Activated CD4-positive, alpha-beta T cell treated with anti-CD3 and anti-CD28 coated beads for 48 hours (primary cell): ENCODE results near the gene NUP62.
A peak's percentile ranks its signal among the peaks of the same experiment; 100 is the strongest.

ENCODE experiments used
- DNase-seq: peaks from one replicate; pipeline ENCODE4 v3.0.0-alpha.2; 2020

The NUP62 gene

DNA sequence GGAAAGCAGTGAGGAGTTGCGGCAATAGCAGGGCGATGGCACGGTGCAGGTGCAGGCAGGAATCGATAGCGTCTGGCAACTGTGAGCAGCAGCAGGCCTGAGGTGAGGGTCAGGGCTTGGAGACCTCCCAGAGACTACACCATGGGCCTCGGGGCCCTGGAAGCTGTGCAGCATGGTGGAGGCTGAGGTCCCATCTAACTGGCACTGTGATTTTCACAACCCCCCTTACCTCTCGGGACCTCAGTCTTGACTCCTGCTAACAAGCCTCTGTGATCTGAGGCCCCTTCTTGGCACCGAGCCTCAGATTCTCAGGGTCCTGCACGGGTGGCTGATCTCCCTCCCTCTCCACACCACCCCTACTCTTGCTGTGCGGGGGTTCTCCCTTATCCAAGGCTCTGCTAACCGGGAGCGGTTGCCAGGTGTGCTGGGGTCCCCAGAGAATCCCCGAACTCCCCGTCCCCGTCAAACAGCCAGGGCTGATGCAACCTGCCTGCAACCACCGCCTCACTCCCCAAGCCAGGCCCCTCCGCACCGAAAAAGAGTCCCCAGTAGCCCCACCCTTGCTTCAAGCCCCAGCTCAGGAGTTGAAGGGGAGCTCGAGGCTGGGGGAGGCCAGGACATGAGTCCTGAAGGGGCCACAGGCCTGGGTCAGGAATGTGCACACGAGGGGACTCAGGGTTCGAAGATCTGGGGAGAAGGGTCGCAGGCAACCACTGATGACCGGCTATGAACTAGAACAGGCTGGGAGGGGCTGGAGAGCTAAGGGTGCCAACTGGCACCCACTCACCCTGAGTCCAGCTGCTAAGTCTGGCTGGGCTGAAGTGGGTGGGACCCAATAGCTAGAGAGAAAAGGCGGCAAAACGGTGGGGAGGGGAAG, 5.1 kb downstream of the NUP62 start:
- DNase-seq: no peak

DNA sequence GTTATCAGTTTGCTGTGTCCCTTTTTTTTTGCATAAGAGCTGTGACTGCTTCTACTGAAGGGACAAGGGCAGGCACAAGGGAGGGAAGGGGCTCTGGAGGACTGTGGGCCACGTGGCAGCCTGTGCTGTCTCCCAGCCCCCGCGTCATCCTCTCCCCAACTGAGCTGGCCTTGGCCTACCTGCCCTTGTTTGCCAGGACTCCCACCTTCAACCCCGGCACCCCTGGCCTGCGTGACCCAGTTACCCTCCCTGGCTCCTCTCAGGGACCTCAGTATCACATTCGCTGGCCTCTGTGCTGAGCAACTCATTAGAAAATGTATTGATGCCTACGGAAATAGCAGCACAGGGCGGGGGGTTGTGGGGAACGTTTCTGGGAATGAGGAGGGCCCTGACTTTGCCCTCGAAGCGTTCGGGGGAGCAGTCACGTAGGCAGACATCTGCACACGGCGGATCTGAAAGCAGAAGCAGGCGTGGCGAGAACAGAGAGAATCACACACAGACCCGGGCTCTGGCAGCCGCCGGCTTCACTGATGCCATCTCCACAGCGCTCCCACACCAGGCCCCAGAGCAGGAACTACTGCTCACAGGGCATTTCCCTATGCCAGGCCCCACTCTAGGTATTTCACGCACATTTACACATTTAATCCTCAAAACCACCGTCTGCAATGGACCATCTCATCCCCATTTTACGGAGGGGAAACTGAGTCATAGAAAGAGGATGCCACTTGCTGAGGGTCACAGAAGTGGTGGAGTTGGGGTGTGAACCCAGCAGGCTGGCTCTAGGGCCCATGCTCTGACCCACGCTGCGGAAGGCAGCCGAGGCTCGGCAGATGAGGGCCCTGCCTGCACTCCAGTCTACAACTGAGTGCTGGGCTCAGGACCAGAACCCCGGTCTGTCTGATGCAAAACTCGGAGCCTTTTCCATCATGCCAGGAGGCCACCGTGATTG, 6.0 kb downstream of the NUP62 start:
- DNase-seq: no peak

DNA sequence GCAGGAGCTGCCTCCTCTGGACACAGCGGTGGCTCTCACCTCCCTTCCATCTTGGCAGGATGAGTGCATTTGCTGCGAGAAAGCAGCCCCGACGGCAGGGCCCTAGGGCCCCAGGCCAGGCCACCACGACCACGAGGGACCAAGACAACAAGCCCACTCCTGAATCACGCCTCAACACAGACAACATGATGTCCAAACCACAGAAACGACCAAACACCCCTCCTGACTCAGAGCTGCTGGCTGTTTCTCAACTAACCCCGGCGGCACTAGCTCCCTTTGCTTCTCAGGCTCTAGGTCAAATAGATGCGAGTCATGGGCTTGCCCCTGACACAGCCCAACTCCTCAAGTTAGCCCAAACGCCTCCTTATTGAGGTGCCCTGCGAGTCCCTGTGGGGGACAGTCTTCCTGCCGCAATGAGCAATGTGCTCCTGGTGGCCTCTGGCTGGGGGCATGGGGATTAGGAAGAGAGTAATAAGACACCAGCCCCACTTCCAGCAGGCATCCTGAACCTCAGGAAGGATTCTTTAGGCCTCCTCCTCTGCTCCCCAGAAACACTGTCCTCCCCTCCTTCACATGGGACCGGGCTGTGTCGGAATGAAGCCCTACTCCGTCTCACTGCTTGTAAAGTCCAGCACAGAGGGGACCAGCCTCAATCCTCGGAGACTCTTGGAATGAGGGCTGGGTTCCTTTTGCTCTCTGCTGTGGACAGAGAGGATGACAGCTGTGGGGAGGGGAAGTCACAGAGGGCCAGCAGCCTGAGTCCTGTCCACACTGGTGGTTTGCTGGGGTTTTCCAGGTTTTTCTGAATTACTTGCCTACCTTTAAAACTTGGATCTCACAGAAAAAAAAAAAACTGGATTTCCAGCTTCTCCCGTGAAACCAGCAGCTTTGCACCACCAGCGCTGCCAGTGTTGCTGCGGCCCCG, 7.2 kb downstream of the NUP62 start:
- peak; percentile 38 for DNase-seq

DNA sequence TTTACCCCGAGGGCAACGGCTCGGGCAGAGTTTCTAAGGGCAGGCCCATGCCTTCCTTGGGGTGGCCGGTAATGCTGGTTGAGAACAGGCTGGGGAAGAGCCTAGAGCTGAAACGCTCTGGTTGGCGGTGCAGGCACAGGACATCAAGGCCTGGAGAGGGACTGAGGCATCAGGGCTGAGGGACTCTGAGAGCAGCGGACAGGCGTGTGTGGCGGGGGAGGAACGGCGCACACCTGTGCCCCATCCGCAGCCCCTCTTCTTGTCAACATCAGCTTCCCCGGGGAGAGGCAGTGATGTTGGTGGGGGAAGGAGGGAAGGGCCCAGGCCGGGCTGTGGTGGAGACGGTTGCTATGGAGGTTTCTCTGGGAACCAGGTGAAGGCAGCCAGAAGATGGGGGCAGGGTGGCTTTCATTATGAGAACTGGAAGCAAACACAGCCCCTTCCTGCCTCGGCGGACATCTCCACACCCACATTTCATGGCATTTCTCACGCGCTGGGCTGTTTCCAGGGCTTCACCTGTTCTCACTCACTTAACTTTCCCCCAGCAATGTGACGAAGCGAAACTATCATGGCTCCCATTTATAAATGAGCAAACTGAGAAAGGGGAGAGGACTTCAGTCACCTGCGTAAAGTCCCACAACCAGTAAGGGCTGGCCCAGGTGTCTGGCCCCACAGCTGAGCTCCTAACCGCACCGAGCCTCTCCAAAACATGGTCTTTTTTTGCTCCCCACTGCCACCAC, 8.5 kb downstream of the NUP62 start:
- no peak for DNase-seq

DNA sequence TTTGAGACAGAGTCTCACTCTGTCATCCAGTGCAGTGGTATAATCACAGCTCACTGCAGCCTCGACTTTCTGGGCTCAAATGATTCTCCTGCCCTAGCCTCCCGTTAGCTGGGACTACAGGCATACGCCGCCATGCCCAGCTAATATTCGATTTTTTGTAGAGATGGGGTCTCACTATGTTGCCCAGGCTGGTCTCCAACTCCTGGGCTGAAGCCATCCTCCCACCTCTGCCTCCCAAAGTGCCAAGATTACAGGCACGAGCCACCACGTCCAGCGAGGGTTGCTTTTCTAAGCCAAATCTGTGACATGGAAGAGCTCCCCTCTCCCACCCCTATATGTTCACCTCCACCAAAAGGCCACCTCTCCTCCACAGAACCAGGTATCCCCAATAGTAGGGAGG, 11.2 kb downstream of the NUP62 start:
- no peak for DNase-seq

DNA sequence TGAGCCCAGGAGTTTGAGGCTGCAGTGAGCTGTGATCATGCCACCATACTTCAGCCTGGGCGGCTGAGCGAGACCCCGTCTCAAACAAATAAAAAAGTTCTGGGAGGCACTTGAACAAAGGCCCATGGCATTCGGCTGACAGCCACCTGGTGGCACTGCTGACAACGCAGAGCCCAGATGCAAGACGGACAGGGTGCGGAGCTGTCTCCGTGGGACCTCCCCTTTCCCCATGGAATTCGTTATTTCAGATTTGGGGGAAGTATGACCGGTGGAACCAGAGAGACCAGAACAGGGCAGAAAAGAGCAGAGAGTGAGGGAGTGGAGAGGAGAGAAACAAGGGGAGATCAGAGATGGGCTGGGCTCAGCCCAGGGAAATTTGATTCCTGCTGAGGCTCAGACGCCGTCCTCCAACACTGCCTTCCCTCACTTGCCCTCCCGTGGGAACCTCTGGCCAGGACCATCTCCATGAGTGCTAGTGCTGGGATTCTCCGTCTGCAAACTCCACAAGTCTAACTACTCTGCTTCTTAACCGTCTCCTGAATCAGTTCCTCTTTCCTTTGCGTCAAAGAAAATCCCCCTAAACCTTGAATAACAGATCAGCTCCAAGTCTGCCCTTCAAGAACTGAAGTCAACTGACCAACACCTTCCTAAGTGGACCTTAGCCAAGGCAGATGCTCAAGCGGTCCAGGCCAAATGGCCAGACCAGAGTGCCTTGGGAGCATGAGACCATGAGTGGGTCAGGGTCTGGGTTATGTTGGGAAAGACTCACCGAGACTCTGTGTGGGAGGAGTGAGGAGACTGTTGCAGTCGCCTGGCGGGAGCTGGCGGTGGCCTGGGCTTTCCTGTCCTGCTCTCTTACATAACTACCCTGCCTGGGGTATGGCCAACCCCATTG, 12.2 kb downstream of the NUP62 start:
- DNase-seq: no peak

DNA sequence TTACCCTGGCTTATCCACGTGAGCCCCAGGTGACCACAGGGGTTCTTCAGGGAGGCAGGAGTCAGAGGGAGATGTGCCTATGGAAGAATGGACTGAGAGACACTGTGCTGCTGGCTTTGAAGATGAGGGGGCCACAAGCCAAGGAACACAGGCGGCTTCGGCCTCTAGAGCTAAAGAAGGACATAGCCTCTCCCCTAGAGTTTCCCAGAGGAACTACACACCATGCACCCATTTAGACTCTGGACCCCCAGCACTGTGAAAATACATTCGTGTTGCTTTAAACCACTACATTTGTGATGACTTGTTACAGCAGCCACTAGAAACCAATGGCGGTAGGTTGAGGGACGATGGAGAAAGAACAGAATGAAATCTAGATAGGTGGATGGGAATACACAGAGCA, 14.0 kb downstream of the NUP62 start:
- DNase-seq: no peak

DNA sequence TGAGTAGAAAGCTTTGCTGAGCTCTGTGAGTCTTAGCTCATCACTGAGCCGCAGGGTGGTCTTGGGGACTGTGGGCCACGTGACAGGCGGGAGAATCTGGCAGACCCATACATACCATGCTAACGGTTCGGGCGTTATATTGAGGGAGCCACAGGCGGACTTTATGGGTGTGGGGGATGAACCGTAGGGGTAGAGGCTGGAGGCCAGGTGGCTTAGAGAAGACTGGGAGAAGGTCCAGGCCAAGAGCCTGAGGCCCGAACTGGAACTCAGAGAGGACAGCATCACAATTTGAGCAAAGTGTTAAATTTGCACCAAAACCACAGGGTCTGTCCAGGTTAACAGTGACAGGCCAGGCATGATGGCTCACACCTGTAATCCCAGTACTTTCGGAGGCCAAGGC, 15.6 kb downstream of the NUP62 start:
- DNase-seq: no peak

DNA sequence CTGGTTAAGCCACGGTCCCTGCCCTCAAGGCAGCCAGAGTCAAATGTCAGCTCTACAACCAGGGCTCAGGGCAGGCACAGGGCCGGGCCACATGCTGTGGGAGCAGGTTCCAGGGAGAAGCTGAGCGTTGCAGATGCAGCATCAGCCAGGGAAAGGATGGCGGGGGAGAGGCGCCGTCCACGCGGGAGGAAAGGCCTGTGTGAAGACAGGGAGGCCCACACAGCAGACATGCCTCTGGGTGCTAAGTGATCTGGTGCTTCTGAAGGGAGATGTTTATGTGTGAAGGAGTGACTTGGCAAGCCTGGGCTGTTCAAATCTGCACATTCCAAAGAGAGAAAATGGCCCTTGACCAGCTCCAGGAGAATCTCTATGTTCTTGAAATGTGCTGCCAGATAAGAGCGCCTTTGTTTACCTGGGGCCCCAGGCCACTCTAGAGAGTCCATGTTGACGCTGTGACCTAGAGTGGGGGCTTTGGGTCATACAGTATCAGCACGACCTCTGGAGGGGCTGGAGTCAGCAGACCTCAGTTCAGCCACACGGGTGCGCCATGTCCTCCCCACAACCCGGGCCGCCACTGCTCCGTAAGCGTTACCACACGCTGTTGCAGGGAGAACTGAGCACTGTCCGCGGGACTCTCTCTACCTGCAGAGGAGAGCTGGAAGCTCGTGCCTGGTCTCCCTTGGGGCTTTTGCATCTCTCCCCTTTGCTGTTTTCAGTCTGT, 16.2 kb downstream of the NUP62 start:
- no peak for DNase-seq

DNA sequence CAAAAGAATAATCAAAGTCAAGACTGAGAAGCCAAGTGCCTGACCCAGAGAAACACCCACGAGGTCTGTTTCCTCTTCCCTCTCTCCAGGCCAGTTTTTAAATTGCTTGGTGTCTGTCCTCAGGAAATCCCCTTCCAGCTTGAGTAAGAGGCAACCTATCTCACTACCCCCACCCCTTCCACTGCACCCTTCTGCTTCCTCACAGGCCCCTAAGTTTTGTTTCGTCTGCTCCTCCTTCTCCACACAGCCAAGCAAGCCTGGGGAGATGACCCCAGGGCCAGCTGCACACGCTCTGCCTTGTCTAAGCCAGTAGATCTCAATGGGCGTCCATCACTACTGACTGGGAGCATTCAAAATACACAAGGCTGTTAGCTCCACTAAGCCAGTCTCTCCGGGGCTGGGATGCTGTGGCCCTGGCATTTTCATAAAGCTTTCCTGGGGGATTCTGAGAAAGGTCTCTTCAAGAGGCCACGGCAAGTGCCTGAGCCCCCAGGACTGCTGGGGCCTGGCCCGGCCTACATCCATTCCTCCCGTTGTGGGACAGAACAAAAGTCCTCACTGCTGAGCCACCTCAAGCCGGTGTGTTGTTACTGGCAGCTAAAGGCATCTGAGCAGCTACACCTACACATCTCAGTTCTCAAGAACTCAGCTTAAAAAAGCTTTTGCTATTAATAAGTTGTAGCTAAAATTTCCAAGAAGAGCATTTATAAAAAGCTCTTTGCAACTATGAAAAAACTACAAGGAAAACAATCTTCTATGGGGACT, 17.7 kb downstream of the NUP62 start:
- DNase-seq: peak; percentile 51

DNA sequence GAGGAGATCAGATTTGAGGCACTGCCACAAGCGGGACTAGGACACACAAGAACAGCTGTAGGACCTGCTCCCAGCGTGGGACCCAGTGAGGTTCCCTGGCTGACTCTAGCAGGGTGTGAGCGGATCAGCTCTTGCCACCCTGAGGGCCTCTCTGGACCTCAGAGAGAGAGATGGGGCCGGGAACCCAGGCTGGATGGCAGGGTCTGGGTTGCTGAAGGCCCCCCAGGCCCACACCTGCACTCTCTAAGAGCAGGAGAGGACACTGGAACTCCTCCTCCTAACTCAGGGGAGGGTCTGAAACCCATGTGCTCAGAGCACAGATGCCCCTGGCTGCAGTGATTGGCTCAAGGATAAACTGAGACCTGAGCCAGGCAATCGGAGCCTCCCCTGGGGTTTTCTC, 19.1 kb downstream of the NUP62 start:
- no peak for DNase-seq

DNA sequence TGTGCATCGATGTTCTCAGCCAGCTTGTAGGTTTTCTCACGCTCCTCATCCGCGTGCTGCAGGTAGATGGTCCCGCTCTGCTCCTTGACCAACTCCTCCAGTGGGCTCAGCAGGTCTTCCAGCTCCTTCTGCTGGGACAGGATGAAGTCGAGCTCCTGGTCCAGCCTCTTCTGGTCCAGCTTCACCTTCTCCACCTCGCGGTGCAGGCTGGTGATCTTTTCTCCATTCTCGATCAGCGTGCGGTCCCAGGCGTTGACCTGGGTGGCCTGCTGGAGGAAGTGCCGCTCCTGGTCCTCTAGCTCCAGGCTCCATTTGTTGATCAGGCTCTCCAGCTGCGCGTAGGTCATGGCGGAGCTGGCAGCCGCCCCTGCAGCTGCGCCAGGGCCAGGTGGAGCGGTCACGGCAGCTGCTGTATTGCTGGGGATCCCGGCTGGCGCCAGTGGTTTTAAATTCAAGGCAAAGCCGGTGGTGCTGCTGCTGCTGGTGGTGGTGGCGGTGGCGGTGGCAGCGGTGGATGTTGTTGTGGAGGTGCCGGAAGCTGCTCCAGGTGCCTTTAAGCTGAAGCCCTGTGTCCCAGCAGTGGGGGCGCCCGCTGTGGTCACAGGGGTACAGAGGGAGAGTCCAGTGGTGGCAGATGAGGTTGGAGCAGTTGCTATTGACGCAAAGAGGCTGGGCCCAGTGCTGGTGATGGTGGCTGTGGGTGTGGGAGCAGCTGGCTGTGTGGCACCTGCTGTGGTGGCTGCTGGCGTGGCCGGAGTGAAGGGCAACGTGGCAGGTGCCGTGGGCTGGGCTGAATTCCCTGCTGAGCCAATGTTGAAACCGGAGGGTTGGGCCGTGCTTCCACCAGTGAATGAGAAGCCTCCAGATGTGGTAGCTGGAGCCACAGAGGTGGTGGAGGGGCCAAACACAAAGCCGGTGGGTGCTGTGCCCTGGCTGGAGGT, 20.6 kb downstream of the NUP62 start:
- no peak for DNase-seq

DNA sequence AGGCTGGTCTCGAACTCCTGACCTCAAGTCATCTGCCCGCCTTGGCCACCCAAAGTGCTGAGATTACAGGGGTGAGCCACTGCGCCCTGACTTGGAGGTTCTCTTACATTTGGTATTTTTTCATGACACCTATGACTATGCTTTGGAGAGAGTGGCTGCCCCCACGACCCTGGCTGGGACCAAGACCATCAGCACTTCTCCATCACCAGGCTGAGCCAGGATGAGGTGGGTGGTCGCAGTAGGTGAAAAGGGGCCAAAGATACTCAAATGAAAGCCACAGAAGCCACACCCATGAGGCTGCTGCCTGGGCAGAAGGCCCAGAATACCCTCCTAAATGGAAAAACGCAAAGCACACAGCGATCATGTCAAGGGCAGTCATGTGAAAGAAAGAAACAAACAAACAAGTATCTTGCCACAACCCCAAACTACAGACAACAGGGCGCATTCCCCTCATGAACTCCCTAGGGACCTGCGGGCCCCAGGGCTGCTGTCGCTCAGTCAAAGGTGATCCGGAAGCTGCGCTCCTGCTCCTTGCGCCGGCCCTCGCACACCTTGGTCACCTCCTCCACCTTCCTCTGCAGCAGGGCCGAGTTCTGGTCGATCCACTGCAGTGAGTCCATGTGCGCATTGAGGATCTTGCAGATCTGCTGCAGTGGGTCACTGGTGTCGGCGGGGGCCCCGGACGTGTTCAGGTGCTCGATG, 21.4 kb downstream of the NUP62 start:
- DNase-seq: no peak

DNA sequence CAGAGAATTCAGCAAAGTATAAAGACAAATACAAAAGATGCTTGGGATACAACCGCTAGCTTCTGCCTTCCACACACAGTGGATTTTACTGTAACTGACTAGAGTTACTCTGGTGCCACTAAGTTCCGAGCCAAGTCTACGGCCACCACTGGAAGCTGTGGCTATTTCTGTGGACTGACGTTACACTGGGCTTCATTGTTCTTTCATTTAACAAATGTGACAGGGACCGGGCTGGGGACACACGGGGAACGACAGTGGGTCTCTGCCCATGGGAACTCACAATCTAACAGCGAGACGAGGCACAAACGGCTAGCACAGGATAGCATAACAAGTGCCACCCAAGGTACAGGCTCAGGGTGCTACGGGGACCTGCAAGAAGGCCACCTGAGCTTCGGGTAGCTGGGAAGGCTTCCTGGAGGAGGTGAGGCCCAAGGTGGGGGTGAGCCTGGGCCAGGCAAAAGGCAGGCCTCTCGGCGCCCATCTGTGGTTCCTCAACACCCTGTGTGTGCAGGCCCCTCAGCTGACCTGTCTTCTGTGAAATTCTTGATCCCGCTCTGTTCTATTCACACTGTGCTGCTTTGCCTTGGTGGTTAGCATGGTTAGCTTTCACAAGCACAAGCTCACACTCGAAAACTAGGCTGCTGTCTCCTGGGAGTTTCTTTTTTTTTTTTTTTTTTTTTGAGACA, 22.3 kb downstream of the NUP62 start:
- no peak for DNase-seq

DNA sequence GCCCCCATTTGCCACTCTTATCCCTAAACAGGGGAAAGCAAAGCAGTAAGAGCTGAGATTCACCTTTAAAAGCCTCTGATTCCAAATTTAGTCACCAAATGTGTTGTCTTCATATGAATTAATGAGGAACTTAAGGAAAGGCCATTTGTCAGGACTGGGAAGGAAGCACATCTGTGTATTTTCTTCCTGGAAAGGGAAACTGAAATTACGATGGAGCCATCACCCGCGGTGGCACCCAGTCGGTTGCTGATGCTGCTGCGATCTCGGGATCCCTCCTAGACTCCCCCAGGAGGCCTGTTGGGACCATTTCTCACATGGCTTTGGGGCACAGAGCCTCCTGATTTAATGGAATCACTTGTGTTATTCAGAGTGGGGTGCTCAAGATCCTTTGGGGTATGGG, 25.2 kb downstream of the NUP62 start:
- DNase-seq: no peak

DNA sequence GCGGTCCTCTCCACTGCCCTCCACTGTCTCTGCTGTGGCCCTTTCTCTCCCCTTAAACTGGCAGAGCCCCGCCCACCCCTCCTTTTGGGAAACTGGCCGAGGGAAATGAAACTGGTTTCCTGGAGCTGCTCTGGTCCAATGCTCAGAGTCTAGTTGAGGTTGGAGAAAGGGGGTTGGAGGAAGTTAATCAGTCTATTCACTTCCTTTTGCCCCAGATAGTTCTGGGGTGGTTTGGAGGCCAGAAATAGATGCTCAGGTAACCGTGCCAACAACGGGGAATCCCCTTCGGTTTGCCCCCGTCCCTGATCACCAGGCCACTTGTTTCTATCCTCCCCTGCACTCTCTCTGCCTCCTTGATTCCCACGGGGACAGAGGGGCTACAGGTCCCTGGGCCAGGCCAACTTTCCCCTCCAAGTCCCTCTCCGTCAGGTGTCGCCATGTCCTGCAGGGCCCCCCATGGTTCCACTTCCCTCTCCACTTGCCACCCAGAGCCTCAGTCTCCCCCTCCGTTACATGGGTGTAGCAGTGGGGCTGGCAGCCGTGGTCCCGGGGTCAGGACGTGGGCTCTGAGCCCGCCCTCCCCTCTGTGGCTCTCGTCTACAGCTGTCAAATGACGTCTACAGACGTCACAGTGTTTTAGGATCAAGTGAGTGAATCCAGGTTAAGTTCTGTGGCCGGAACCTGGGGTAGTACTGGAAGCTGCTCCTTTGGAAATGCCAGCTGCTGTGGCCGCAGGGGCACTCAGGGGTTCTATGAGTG, 32.3 kb downstream of the NUP62 start, which contains the start of gene IL4I1:
Gene IL4I1 (minus strand): TSS at position 25 of the 759 bp plus-strand sequence. CDS start 727 bp downstream, outside the sequence.
- peak; percentile 74 for DNase-seq
